Subcutaneous preadipocyte (primary cell): ENCODE results near the gene PTPN20. TPM values are rescaled to one million over a fixed set of nuclear protein-coding genes. Genes with fewer than 3 reads are reported as not detected.

Experiments
- total RNA-seq: library from RNA; depleted of rRNA; stranded (reverse); fragments of >200 nt; gene quantifications from 2 replicates; pipeline ENCODE4 v1.2.3, GENCODE V29; 2012

The PTPN20 gene, protein sequence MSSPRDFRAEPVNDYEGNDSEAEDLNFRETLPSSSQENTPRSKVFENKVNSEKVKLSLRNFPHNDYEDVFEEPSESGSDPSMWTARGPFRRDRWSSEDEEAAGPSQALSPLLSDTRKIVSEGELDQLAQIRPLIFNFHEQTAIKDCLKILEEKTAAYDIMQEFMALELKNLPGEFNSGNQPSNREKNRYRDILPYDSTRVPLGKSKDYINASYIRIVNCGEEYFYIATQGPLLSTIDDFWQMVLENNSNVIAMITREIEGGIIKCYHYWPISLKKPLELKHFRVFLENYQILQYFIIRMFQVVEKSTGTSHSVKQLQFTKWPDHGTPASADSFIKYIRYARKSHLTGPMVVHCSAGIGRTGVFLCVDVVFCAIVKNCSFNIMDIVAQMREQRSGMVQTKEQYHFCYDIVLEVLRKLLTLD
- 0.73 and 0.98 TPM in 2 replicates for total RNA-seq

DNA sequence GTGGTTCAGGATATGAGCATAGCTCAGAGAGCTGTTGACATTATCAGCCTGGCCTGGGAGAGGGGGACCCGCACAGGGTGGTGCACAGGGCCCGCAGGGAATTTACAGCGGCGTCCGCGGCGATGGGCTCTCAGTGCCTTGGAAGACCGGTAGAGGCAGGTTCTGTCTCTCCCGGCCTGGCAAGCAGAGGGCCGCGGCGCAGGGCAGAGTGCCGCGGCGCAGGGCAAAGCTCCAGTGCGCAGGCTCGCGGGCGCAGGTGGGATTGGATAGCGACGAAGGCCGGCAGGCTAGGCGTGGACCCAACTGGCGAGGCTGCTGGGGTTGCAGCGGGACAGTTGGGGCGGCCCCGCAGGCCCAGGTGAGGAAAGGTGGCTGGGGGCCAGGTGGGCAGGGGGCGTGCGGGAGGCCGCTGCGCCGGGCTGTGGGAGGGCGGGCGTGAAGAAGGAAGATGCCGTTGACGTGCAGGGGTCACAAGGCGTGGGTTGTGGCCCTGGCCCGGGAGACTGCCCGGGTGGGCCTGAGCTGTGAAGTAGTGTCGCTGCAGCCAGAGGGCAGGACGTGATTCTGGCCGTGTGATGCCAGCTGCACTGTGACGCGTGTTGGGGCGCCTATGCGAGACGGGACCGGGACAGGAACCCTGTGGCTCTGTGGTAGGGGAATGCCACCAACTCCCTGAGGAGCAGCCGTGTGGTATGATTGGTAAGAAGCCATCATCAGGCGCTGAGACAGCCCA lies at the start of gene PTPN20:
PTPN20 (plus strand) TSS at position 285 of the 733 bp plus-strand sequence. CDS start 21,072 bp downstream, outside the sequence.

